Measurements from ENCODE around the gene SPRN.

DNA sequence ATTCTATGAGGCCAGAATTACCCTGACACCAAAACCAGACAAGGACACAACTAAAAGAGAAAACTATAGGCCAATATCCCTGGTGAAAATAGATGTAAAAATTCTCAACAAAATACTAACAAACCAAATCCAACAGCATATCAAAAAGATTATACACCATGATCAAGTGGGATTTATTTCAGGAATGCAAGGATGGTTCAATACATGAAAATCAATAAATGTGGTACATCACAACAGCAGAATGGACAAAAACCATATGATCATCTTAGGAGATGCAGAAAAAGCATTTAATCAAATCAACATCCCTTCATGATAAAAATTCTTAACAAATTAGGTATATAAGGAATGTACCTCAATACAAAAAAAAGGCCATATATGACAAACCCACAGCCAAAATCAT is 23.7 kb upstream of the SPRN start:
- TF ChIP-seq EZH2 (optimal IDR thresholded peaks at IDR 0.05; ENCODE audit: low read depth, low read length): no peak
- TF ChIP-seq, protein P1, sequence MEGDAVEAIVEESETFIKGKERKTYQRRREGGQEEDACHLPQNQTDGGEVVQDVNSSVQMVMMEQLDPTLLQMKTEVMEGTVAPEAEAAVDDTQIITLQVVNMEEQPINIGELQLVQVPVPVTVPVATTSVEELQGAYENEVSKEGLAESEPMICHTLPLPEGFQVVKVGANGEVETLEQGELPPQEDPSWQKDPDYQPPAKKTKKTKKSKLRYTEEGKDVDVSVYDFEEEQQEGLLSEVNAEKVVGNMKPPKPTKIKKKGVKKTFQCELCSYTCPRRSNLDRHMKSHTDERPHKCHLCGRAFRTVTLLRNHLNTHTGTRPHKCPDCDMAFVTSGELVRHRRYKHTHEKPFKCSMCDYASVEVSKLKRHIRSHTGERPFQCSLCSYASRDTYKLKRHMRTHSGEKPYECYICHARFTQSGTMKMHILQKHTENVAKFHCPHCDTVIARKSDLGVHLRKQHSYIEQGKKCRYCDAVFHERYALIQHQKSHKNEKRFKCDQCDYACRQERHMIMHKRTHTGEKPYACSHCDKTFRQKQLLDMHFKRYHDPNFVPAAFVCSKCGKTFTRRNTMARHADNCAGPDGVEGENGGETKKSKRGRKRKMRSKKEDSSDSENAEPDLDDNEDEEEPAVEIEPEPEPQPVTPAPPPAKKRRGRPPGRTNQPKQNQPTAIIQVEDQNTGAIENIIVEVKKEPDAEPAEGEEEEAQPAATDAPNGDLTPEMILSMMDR (IDR thresholded peaks at IDR 0.05; ENCODE audit: low read length): no peak
